K562 (cell line): ENCODE results near the gene EXT2. TPM values are rescaled to one million over a fixed set of nuclear protein-coding genes. Genes with fewer than 3 reads are reported as not detected.

Experiments used
- ATAC-seq: fragments of 200-7000 bp; cut with Tn5 transposase; 3 replicates; pipeline ENCODE4 v1.9.1; 2020; ENCODE audit warnings: moderate library complexity
- BruUV-seq: library from RNA; stranded (reverse); fragments of 400-500 nt; replicated peaks from 2 replicates; lab custom pipeline; 2021; lab: Mats Ljungman, UMichigan
- CTCF ChIA-PET: fragments of 300-600 bp; formaldehyde crosslinking; extraction: SDS; loops from one replicate; lab custom pipeline; 2021; ENCODE audit warnings: low intra/inter-chr PET ratio; lab: Yijun Ruan, JAX
- POLR2A ChIA-PET: fragments of 300-600, 350-650 bp; sonication (Branson Sonifier 250); formaldehyde crosslinking; extraction: SDS; loops from one replicate; lab custom pipeline; 2021; ENCODE audit warnings: antibody characterized with exemption, inconsistent platforms; lab: Yijun Ruan, JAX
- DNase-seq, 4 experiments: peaks; one replicate each; pipeline versions ENCODE4 v3.0.0 to v3.0.0-alpha.2; 2011 to 2018; ENCODE audit warnings: low spot score in 3 of 4, mixed read lengths in 3 of 4; ENCODE audit errors: extremely low read depth in 1 of 4
- FAIRE-seq: peaks from 2 replicates; lab custom pipeline; 2011; peaks lifted over from hg19 to GRCh38; lab: Jason Lieb, UNC
- H2AFZ ChIP-seq: 2 replicates; pipeline ENCODE4 v1.6.0; 2011; ENCODE audit warnings: low read depth, low read length, control low read depth, inconsistent platforms
- H3K27ac ChIP-seq: fragments of 200-600 bp; 3 replicates; pipeline ENCODE4 v1.8.0; 2011; ENCODE audit warnings: low read depth, mild to moderate bottlenecking, control low read depth, inconsistent platforms, low read length, moderate library complexity, mixed read lengths; ENCODE audit errors: extremely low read depth
- H3K27me3 ChIP-seq, 2 experiments: fragments of 300-600 bp in 1 of 2; 2 replicates in 1 of 2; 3 replicates in 1 of 2; pipeline versions ENCODE4 v1.6.0 to v1.8.0; 2011; ENCODE audit warnings: inconsistent platforms in 2 of 2, low read length in 2 of 2, mild to moderate bottlenecking in 1 of 2, mixed read lengths in 1 of 2, moderate library complexity in 1 of 2; ENCODE audit not compliant: control insufficient read depth in 2 of 2, insufficient read depth in 2 of 2
- H3K36me3 ChIP-seq: fragments of 300-600 bp; 3 replicates; pipeline ENCODE4 v1.8.0; 2011; ENCODE audit warnings: mild to moderate bottlenecking, low read length, inconsistent platforms; ENCODE audit not compliant: control insufficient read depth, insufficient read depth
- H3K4me1 ChIP-seq, 2 experiments: fragments of 200-600 bp in 1 of 2; replicated peaks in 1 of 2; 2 replicates in 1 of 2; 3 replicates in 1 of 2; pipeline versions ENCODE4 v1.5.1 to v1.8.0; 2011; ENCODE audit warnings: inconsistent platforms in 2 of 2, low read length in 2 of 2, mild to moderate bottlenecking in 1 of 2, mixed read lengths in 1 of 2, moderate library complexity in 1 of 2; ENCODE audit not compliant: control insufficient read depth in 2 of 2, insufficient read depth in 2 of 2
- H3K4me2 ChIP-seq: 2 replicates; pipeline ENCODE4 v1.6.1; 2011; ENCODE audit warnings: low read length, control low read depth, inconsistent platforms, mixed read lengths; ENCODE audit not compliant: insufficient read depth
- H3K4me3 ChIP-seq: fragments of 200-600 bp; sonication (generic), shearing (Covaris generic); 2 replicates; pipeline ENCODE4 v1.5.1; 2016; ENCODE audit warnings: control low read depth, inconsistent platforms
- H3K79me2 ChIP-seq: fragments of 200-600 bp; 3 replicates; pipeline ENCODE4 v1.8.0; 2011; ENCODE audit warnings: low read length, inconsistent platforms; ENCODE audit not compliant: control insufficient read depth, insufficient read depth
- H3K9ac ChIP-seq, 2 experiments: 2 replicates each; pipeline versions ENCODE4 v1.6.0 to v1.6.1; 2011; ENCODE audit warnings: low read depth in 2 of 2, low read length in 2 of 2, control low read depth in 1 of 2, inconsistent platforms in 1 of 2, mild to moderate bottlenecking in 1 of 2, mixed read lengths in 1 of 2; ENCODE audit not compliant: insufficient read depth in 1 of 2
- H3K9me1 ChIP-seq: one replicate; pipeline ENCODE4 v1.6.0; 2011; ENCODE audit warnings: inconsistent platforms, mild to moderate bottlenecking, low read length, moderate library complexity; ENCODE audit not compliant: control insufficient read depth, insufficient read depth
- H3K9me3 ChIP-seq: replicated peaks from 2 replicates; pipeline ENCODE4 v1.5.1; 2011; ENCODE audit warnings: low read depth, low read length, inconsistent platforms; ENCODE audit not compliant: control insufficient read depth, insufficient read depth
- H4K20me1 ChIP-seq: replicated peaks from 2 replicates; pipeline ENCODE4 v1.6.1; 2011; ENCODE audit warnings: low read length, inconsistent platforms, mixed read lengths; ENCODE audit not compliant: control insufficient read depth, insufficient read depth
- ELF2 ChIP-seq: fragments of 250-450 bp; sonication (Bioruptor Pico); IDR thresholded peaks from 2 replicates; pipeline ENCODE4 v1.5.0; 2021; ENCODE audit warnings: mild to moderate bottlenecking
- NCOA2 ChIP-seq, 2 experiments: fragments of 450-650 bp; IDR thresholded peaks; 2 replicates each; pipeline ENCODE4 v1.6.1; 2018; ENCODE audit warnings: mild to moderate bottlenecking in 2 of 2, moderate library complexity in 1 of 2; ENCODE audit not compliant: partially characterized antibody in 2 of 2
- NFE2 ChIP-seq: IDR thresholded peaks from 2 replicates; pipeline ENCODE4 v1.6.1; 2014; ENCODE audit warnings: antibody characterized with exemption, low read depth
- SMARCA5 ChIP-seq: fragments of 450-650 bp; IDR thresholded peaks from 2 replicates; pipeline ENCODE4 v1.6.1; 2016
- ZFP1 ChIP-seq: fragments of 450-650 bp; formaldehyde crosslinking; IDR thresholded peaks from 2 replicates; pipeline ENCODE4 v1.4.0; 2020; ENCODE audit warnings: mild to moderate bottlenecking, mixed read lengths
- ZNF561 ChIP-seq: fragments of 450-650 bp; formaldehyde crosslinking; conservative IDR thresholded peaks from 2 replicates; pipeline ENCODE4 v1.4.0; 2020; ENCODE audit warnings: mild to moderate bottlenecking, moderate library complexity
- ZNF696 ChIP-seq: fragments of 250-450 bp; sonication (Bioruptor Pico); conservative IDR thresholded peaks from 2 replicates; pipeline ENCODE4 v1.4.0; 2020; ENCODE audit warnings: mild to moderate bottlenecking, moderate library complexity
- WGBS: fragments of 100-300 bp; shearing (Covaris generic); methylation state at CpG from one replicate; pipeline ENCODE4 v1.1.6; 2016; ENCODE audit warnings: low coverage, mixed read lengths; ENCODE audit not compliant: insufficient coverage; ENCODE audit errors: missing lambda C conversion rate; 5-methylcytosine and 5-hydroxymethylcytosine counted together
- in situ Hi-C: fragments of 300-500 bp; cut with MboI; formaldehyde crosslinking; loops from 4 replicates; pipeline ENCODE4 v1.15.0; 2018; ENCODE audit warnings: inconsistent platforms, mixed read lengths
- intact Hi-C: fragments of 100-400 bp; cut with micrococcal nuclease; formaldehyde crosslinking; loops from 2 replicates; pipeline ENCODE4 v1.14.2; 2022
- polyA plus RNA-seq, 8 experiments: library from polyadenylated mRNA; depleted of rRNA in 4 of 8; stranded (reverse) in 5 of 8; unstranded in 3 of 8; fragments of >200 nt; fragmentation: Nextera tagmentation in 2 of 8; fragmentation: Illumina TruSeq in 1 of 8; extraction: Ambion mirVana in 2 of 8; extraction: Trizol in 1 of 8; gene quantifications; 2 replicates each; pipeline versions ENCODE4 v1.2.1 to v1.2.3, GENCODE V29; 2011 to 2014; ENCODE audit warnings: inconsistent platforms in 1 of 8, missing spikeins in 1 of 8
- total RNA-seq, 7 experiments: library from RNA; depleted of rRNA in 6 of 7; stranded (reverse); fragments of >200 nt in 6 of 7; fragmentation: Illumina TruSeq in 2 of 7; extraction: Trizol in 2 of 7; gene quantifications; 2 replicates each; pipeline versions ENCODE4 v1.2.1 to v1.2.3, GENCODE V29; 2011 to 2021; ENCODE audit warnings: low replicate concordance in 1 of 7
- TF ChIP-seq, protein P1 (sequence below): fragments of 250-450 bp; sonication (Bioruptor Pico); IDR thresholded peaks from 2 replicates; pipeline ENCODE4 v1.5.0; 2021

The EXT2 gene
- total and polyA plus RNA-seq, 9 of the 15 experiments (the other 6 are each of a cell fraction or from before 2014, with no cell fraction given): 7.5 to 52.1 (median 38.1) TPM

DNA sequence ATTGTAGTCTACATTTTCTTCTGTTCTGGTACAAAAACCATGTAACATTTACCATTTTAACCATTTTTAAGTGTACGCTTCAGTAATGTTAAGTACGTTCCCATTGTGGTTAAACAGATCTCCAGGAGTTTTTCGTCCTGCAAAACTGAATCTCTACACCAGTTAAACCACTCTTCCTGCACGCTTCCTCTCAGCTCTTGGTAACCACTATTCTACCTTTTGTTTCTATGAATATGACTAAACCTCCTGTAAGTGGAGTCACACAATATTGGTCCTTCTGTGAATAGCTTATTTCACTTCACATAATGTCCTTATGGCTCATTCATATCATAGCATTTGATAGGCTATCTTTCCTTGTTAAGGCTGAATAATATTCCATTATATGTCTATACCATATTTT, 7.1 kb upstream of the EXT2 start:
- CTCF ChIA-PET: interaction anchor here (0.7 kb wide), 1 partner anchor 22 kb away, joined by 3 read pairs; the partner anchor contains the start of gene ACCS
- H3K4me3 ChIP-seq: no peak overlapping the region
- POLR2A ChIA-PET: interaction anchor here (0.7 kb wide), 1 partner anchor 523 kb away, joined by 5 read pairs; no protein-coding TSS in a partner anchor
- H3K9me1 ChIP-seq: no peaks in the 10 kb centered on the region
- no peak for DNase-seq
- no TSS peak for BruUV-seq
- no peaks in the 10 kb centered on the region; the same call in 1 of the 2 replicates for H3K9me3 ChIP-seq
- H3K36me3 ChIP-seq: no peaks in the 10 kb centered on the region; the same call in 2 of the 3 replicates
- H3K27ac ChIP-seq: no peak overlapping the region
- ATAC-seq: no peak
- H3K27me3 ChIP-seq: no peaks in the 10 kb centered on the region
- 78% methylated on average over 4 of the region's 4 CpGs for WGBS
- TF ChIP-seq NCOA2 (IDR thresholded peaks at IDR 0.05; ENCODE audit: partially characterized antibody in 2 of 2) (no peak), ZNF561 (no peak), NFE2 (no peak), SMARCA5 (no peak), ELF2 (CRISPR knock-in tag) (no peak), ZFP1 (CRISPR knock-in tag) (no peak), ZNF696 (CRISPR knock-in tag) (no peak)
- TF ChIP-seq, protein P1, sequence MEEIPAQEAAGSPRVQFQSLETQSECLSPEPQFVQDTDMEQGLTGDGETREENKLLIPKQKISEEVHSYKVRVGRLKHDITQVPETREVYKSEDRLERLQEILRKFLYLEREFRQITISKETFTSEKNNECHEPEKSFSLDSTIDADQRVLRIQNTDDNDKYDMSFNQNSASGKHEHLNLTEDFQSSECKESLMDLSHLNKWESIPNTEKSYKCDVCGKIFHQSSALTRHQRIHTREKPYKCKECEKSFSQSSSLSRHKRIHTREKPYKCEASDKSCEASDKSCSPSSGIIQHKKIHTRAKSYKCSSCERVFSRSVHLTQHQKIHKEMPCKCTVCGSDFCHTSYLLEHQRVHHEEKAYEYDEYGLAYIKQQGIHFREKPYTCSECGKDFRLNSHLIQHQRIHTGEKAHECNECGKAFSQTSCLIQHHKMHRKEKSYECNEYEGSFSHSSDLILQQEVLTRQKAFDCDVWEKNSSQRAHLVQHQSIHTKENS: no peak
- no peak overlapping the region for H3K4me2 ChIP-seq
- H4K20me1 ChIP-seq: no peaks in the 10 kb centered on the region
- no peak overlapping the region for H3K9ac ChIP-seq
- H2AFZ ChIP-seq: no peak overlapping the region
- in situ Hi-C loops: no loop called here
- H3K79me2 ChIP-seq: no peaks in the 10 kb centered on the region
- H3K4me1 ChIP-seq: no peaks in the 10 kb centered on the region
- intact Hi-C loops: no loop called here
- no peak for FAIRE-seq
